Measurements from ENCODE around the gene PMEPA1.

- no peak for TF ChIP-seq CTCF (IDR thresholded peaks at IDR 0.05 in 8 of 11, conservative IDR thresholded peaks at IDR 0.05 in 3 of 11)
- TF ChIP-seq POLR2A (IDR thresholded peaks at IDR 0.05): no peak
- TF ChIP-seq POLR2AphosphoS5 (IDR thresholded peaks at IDR 0.05): no peak
Measured at GRCh38 chr20:57638173-57638894, 71.5 kb downstream of the PMEPA1 start.
